Neuronal stem cell (in vitro differentiated cells): Measurements from ENCODE around the gene FAM241A.

Source experiments
- DNase-seq: peaks from one replicate; pipeline ENCODE4 v3.0.0-alpha.2; 2013; ENCODE audit warnings: low spot score
- H2AFZ ChIP-seq: one replicate; pipeline ENCODE4 v1.6.1; 2013; ENCODE audit warnings: mild to moderate bottlenecking, low read length, inconsistent platforms
- H2AK5ac ChIP-seq: 2 replicates; pipeline ENCODE4 v1.6.1; 2013; ENCODE audit warnings: low read depth, mild to moderate bottlenecking, inconsistent platforms, low read length, moderate library complexity, mixed read lengths
- H2BK120ac ChIP-seq: 2 replicates; pipeline ENCODE4 v1.6.1; 2013; ENCODE audit warnings: low read depth, mild to moderate bottlenecking, inconsistent platforms, low read length, moderate library complexity, mixed read lengths
- H2BK12ac ChIP-seq: one replicate; pipeline ENCODE4 v1.6.1; 2013; ENCODE audit warnings: low read length, inconsistent platforms
- H2BK15ac ChIP-seq: 2 replicates; pipeline ENCODE4 v1.6.1; 2013; ENCODE audit warnings: mild to moderate bottlenecking, low read length, inconsistent platforms, mixed read lengths
- H2BK5ac ChIP-seq: one replicate; pipeline ENCODE4 v1.6.1; 2013; ENCODE audit warnings: inconsistent platforms, mild to moderate bottlenecking, low read length, moderate library complexity
- H3K14ac ChIP-seq: one replicate; pipeline ENCODE4 v1.6.1; 2013; ENCODE audit warnings: low read length, inconsistent platforms
- H3K18ac ChIP-seq: 2 replicates; pipeline ENCODE4 v1.6.1; 2013; ENCODE audit warnings: low read length, inconsistent platforms
- H3K23ac ChIP-seq: 2 replicates; pipeline ENCODE4 v1.6.1; 2013; ENCODE audit warnings: low read depth, mild to moderate bottlenecking, mixed read lengths, low read length, inconsistent platforms; ENCODE audit not compliant: poor library complexity
- H3K27ac ChIP-seq: replicated peaks from 3 replicates; pipeline ENCODE4 v1.5.1; 2013; ENCODE audit warnings: low read length, inconsistent platforms
- H3K27me3 ChIP-seq, 3 experiments: 2 replicates each; pipeline ENCODE4 v1.6.1; 2013; ENCODE audit warnings: low read length in 3 of 3, mild to moderate bottlenecking in 2 of 3, inconsistent platforms in 1 of 3, low read depth in 1 of 3, mixed read lengths in 1 of 3, moderate library complexity in 1 of 3; ENCODE audit not compliant: control insufficient read depth in 3 of 3, insufficient read depth in 3 of 3
- H3K36me3 ChIP-seq, 2 donors: replicated peaks in 1 of 2; 2 replicates each; pipeline ENCODE4 v1.6.1; 2013; ENCODE audit warnings: low read length in 2 of 2; ENCODE audit not compliant: control insufficient read depth in 2 of 2, insufficient read depth in 2 of 2
- H3K4ac ChIP-seq: 2 replicates; pipeline ENCODE4 v1.6.1; 2013; ENCODE audit warnings: inconsistent platforms, mild to moderate bottlenecking, low read length, moderate library complexity
- H3K4me1 ChIP-seq, 2 donors: 1 replicate in 1 of 2; 2 replicates in 1 of 2; pipeline ENCODE4 v1.6.1; 2013; ENCODE audit warnings: low read length in 2 of 2, low read depth in 1 of 2; ENCODE audit not compliant: control insufficient read depth in 2 of 2, insufficient read depth in 1 of 2
- H3K4me2 ChIP-seq: one replicate; pipeline ENCODE4 v1.6.1; 2013; ENCODE audit warnings: mild to moderate bottlenecking, low read length, inconsistent platforms; ENCODE audit not compliant: insufficient read depth, poor library complexity, severe bottlenecking
- H3K4me3 ChIP-seq, 2 donors: 2 replicates each; pipeline ENCODE4 v1.5.1; 2013; ENCODE audit warnings: low read length in 2 of 2, mild to moderate bottlenecking in 2 of 2, inconsistent platforms in 1 of 2, moderate library complexity in 1 of 2
- H3K79me1 ChIP-seq: one replicate; pipeline ENCODE4 v1.6.1; 2013; ENCODE audit warnings: low read depth, mild to moderate bottlenecking, inconsistent platforms, low read length, moderate library complexity
- H3K9ac ChIP-seq: one replicate; pipeline ENCODE4 v1.6.1; 2013; ENCODE audit warnings: mild to moderate bottlenecking, low read depth, low read length, inconsistent platforms; ENCODE audit not compliant: poor library complexity
- H3K9me3 ChIP-seq, 2 donors: replicated peaks in 1 of 2; 2 replicates each; pipeline versions ENCODE3 to v1.6.1; 2013; ENCODE audit warnings: low read length in 2 of 2, mild to moderate bottlenecking in 2 of 2, inconsistent platforms in 1 of 2, low read depth in 1 of 2, mixed read lengths in 1 of 2, moderate library complexity in 1 of 2; ENCODE audit not compliant: control insufficient read depth in 2 of 2, insufficient read depth in 1 of 2
- H4K8ac ChIP-seq: one replicate; pipeline ENCODE4 v1.6.1; 2013; ENCODE audit warnings: low read depth, mild to moderate bottlenecking, inconsistent platforms, low read length, moderate library complexity
- H4K91ac ChIP-seq: one replicate; pipeline ENCODE4 v1.6.1; 2013; ENCODE audit warnings: low read length, low read depth, mild to moderate bottlenecking, inconsistent platforms; ENCODE audit not compliant: poor library complexity
- WGBS, 2 donors: extraction: QIAGEN DNeasy Blood & Tissue Kit; methylation state at CpG; one replicate each; pipeline ENCODE4 v1.1.7; 2013; ENCODE audit warnings: missing lambda C conversion rate in 2 of 2, mixed read lengths in 1 of 2; ENCODE audit not compliant: insufficient read length in 2 of 2, insufficient replicate concordance in 1 of 2; ENCODE audit errors: extremely low coverage in 2 of 2; 5-methylcytosine and 5-hydroxymethylcytosine counted together

The FAM241A gene

GRCh38 chr4:112184438-112184837 is 39.2 kb downstream of the FAM241A start:
- Histone ChIP-seq H4K91ac (no peak overlapping the region), H3K4me1 (no peaks in the 10 kb centered on the region), H2AFZ (no peak overlapping the region), H3K18ac (no peak overlapping the region), H3K4ac (no peak overlapping the region), H3K4me3 (no peak overlapping the region), H2BK120ac (no peak overlapping the region), H3K14ac (no peak overlapping the region), H3K9ac (no peak overlapping the region), H3K36me3 (no peaks in the 10 kb centered on the region), H3K9me3 (no peaks in the 10 kb centered on the region), H2BK12ac (no peak overlapping the region), H3K4me2 (no peak overlapping the region), H2AK5ac (no peak overlapping the region), H2BK5ac (no peak overlapping the region), H3K27ac (no peak overlapping the region), H3K27me3 (no peaks in the 10 kb centered on the region), H3K79me1 (no peaks in the 10 kb centered on the region), H4K8ac (no peak overlapping the region), H2BK15ac (no peak overlapping the region), H3K23ac (no peak overlapping the region)
- no peak for DNase-seq
- WGBS, 2 donors: no CpG with 5 or more reads among the region's 1 CpG

GRCh38 chr4:112185334-112185733 is 40.1 kb downstream of the FAM241A start:
- no peaks in the 10 kb centered on the region for H3K27me3 ChIP-seq
- H3K4ac ChIP-seq: no peak overlapping the region
- H3K79me1 ChIP-seq: no peaks in the 10 kb centered on the region
- no peak overlapping the region for H3K9ac ChIP-seq
- H3K36me3 ChIP-seq: no peaks in the 10 kb centered on the region
- H4K8ac ChIP-seq: no peak overlapping the region
- no peak overlapping the region for H4K91ac ChIP-seq
- no peak overlapping the region for H3K4me3 ChIP-seq
- H2BK120ac ChIP-seq: no peak overlapping the region
- no peak overlapping the region for H3K23ac ChIP-seq
- no peak overlapping the region for H3K4me2 ChIP-seq
- H2AK5ac ChIP-seq: no peak overlapping the region
- no peak overlapping the region for H2AFZ ChIP-seq
- no peak overlapping the region for H2BK5ac ChIP-seq
- no peak overlapping the region for H3K18ac ChIP-seq
- no CpG with 5 or more reads among the region's 2 CpGs for WGBS, 2 donors
- H3K4me1 ChIP-seq: no peaks in the 10 kb centered on the region
- H3K9me3 ChIP-seq: no peaks in the 10 kb centered on the region
- no peak overlapping the region for H2BK15ac ChIP-seq
- DNase-seq: no peak
- no peak overlapping the region for H2BK12ac ChIP-seq
- no peak overlapping the region for H3K27ac ChIP-seq
- no peak overlapping the region for H3K14ac ChIP-seq

- Histone ChIP-seq H2BK5ac (no peak overlapping the region), H2BK120ac (no peak overlapping the region), H3K4me3 (no peak overlapping the region), H3K4me1 (no peaks in the 10 kb centered on the region), H3K9ac (no peak overlapping the region), H3K9me3 (no peaks in the 10 kb centered on the region), H3K23ac (no peak overlapping the region), H3K14ac (no peak overlapping the region), H3K36me3 (no peaks in the 10 kb centered on the region), H3K4ac (no peak overlapping the region), H2AFZ (no peak overlapping the region), H3K18ac (no peak overlapping the region), H3K4me2 (no peak overlapping the region), H3K27ac (no peak overlapping the region), H4K91ac (no peak overlapping the region), H3K79me1 (no peaks in the 10 kb centered on the region), H2AK5ac (no peak overlapping the region), H3K27me3 (no peaks in the 10 kb centered on the region), H2BK15ac (no peak overlapping the region), H4K8ac (no peak overlapping the region), H2BK12ac (no peak overlapping the region)
- WGBS, 2 donors: no CpG with 5 or more reads among the region's 8 CpGs
- DNase-seq: no peak
Observed at GRCh38 chr4:112185740-112186670, 40.8 kb downstream of the FAM241A start.

- Histone ChIP-seq H3K18ac (no peak overlapping the region), H2BK5ac (no peak overlapping the region), H3K9ac (no peak overlapping the region), H3K4ac (no peak overlapping the region), H3K27me3 (no peaks in the 10 kb centered on the region), H3K36me3 (no peaks in the 10 kb centered on the region), H3K9me3 (no peaks in the 10 kb centered on the region), H3K4me2 (no peak overlapping the region), H3K4me1 (no peaks in the 10 kb centered on the region), H2BK120ac (no peak overlapping the region), H2BK12ac (no peak overlapping the region), H2AK5ac (no peak overlapping the region), H2AFZ (no peak overlapping the region), H4K8ac (no peak overlapping the region), H3K79me1 (no peaks in the 10 kb centered on the region), H4K91ac (no peak overlapping the region), H3K4me3 (no peak overlapping the region), H3K14ac (no peak overlapping the region), H3K23ac (no peak overlapping the region), H2BK15ac (no peak overlapping the region), H3K27ac (no peak overlapping the region)
- no peak for DNase-seq
- WGBS, 2 donors: no CpG with 5 or more reads among the region's 2 CpGs
Observed at GRCh38 chr4:112189754-112190153, 44.5 kb downstream of the FAM241A start.
